Common myeloid progenitor, CD34-positive (primary cell): ENCODE data around the gene FCSK.
A peak's percentile ranks its signal among the peaks of the same experiment; 100 is the strongest.
"Not testable (repeated sequence)": the region's sequence is repeated elsewhere in the genome, so short reads cannot be mapped to it uniquely, and the experiment has no call there.

Experiments used
- CTCF ChIA-PET: fragments of 350-600 bp; sonication (Branson Sonifier 250); formaldehyde crosslinking; loops from one replicate; lab custom pipeline; 2021; ENCODE audit warnings: antibody characterized with exemption; lab: Charles Lee
- POLR2A ChIA-PET: fragments of 350-600 bp; sonication (Branson Sonifier 250); formaldehyde crosslinking; loops from one replicate; lab custom pipeline; 2021; ENCODE audit warnings: antibody characterized with exemption; lab: Charles Lee
- DNase-seq, 3 donors: peaks; one replicate each; pipeline versions ENCODE4 v3.0.0 to v3.0.0-alpha.2; 2013
- H3K27ac ChIP-seq, 2 experiments: 1 replicate in 1 of 2; 2 replicates in 1 of 2; pipeline ENCODE4 v1.7.0; 2013; ENCODE audit warnings: inconsistent platforms in 2 of 2, low read length in 2 of 2, mild to moderate bottlenecking in 2 of 2, low read depth in 1 of 2, moderate library complexity in 1 of 2; ENCODE audit not compliant: severe bottlenecking in 2 of 2, insufficient read depth in 1 of 2, poor library complexity in 1 of 2
- H3K27me3 ChIP-seq, 5 experiments: replicated peaks in 2 of 5; 1 replicate in 3 of 5; 2 replicates in 2 of 5; pipeline versions ENCODE4 v1.6.1 to v1.7.0; 2013; ENCODE audit warnings: low read length in 4 of 5, mild to moderate bottlenecking in 2 of 5, moderate library complexity in 2 of 5, inconsistent platforms in 1 of 5; ENCODE audit not compliant: insufficient read depth in 5 of 5, control insufficient read depth in 4 of 5
- H3K36me3 ChIP-seq, 4 experiments: 1 replicate in 2 of 4; 2 replicates in 2 of 4; pipeline versions ENCODE4 v1.6.1 to v1.7.0; 2013; ENCODE audit warnings: low read length in 3 of 4, control low read depth in 1 of 4, mild to moderate bottlenecking in 1 of 4; ENCODE audit not compliant: control insufficient read depth in 4 of 4, insufficient read depth in 4 of 4
- H3K4me1 ChIP-seq, 4 experiments: 1 replicate in 3 of 4; 2 replicates in 1 of 4; pipeline versions ENCODE4 v1.6.1 to v1.7.1; 2013; ENCODE audit warnings: low read length in 3 of 4, mild to moderate bottlenecking in 3 of 4, control low read depth in 1 of 4, inconsistent platforms in 1 of 4, moderate library complexity in 1 of 4; ENCODE audit not compliant: control insufficient read depth in 4 of 4, insufficient read depth in 4 of 4; ENCODE audit errors: control extremely low read depth in 1 of 4
- H3K4me3 ChIP-seq, 7 experiments: 1 replicate in 4 of 7; 2 replicates in 3 of 7; pipeline versions ENCODE4 v1.5.1 to v1.7.0; 2013; ENCODE audit warnings: mild to moderate bottlenecking in 7 of 7, low read length in 6 of 7, moderate library complexity in 6 of 7, inconsistent platforms in 2 of 7, low read depth in 2 of 7, control low read depth in 1 of 7; ENCODE audit not compliant: insufficient read depth in 4 of 7, control insufficient read depth in 1 of 7; ENCODE audit errors: extremely low read depth in 1 of 7
- H3K9me3 ChIP-seq, 5 experiments: 1 replicate in 4 of 5; 2 replicates in 1 of 5; pipeline versions ENCODE4 v1.6.1 to v1.7.1; 2013; ENCODE audit warnings: low read length in 4 of 5, mild to moderate bottlenecking in 2 of 5, inconsistent platforms in 1 of 5, low read depth in 1 of 5, moderate library complexity in 1 of 5; ENCODE audit not compliant: control insufficient read depth in 4 of 5, insufficient read depth in 2 of 5; ENCODE audit errors: control extremely low read depth in 1 of 5
- WGBS: methylation state at CpG from one replicate; pipeline ENCODE4 v1.1.5; 2013; ENCODE audit not compliant: insufficient coverage; 5-methylcytosine and 5-hydroxymethylcytosine counted together

Gene FCSK

GRCh38 chr16:70441406-70441990 lies 12.9 kb upstream of the FCSK start:
- WGBS = 91% methylated on average over 7 of the region's 8 CpGs
- H3K9me3 ChIP-seq = no peaks in the 10 kb centered on the region
- H3K27ac ChIP-seq = no peak overlapping the region
- POLR2A ChIA-PET = interaction anchor here (0.7 kb wide), 1 partner anchor 848 kb away, joined by 3 read pairs; no protein-coding TSS in a partner anchor
- H3K36me3 ChIP-seq = no peaks in the 10 kb centered on the region
- DNase-seq = no peak
- H3K4me1 ChIP-seq = peaks cover 0 to 36% (median 23%) of the 10 kb centered on the region in 4 experiments
- H3K4me3 ChIP-seq = no peak overlapping the region
- CTCF ChIA-PET = interaction anchor here (0.9 to 1.2 kb wide), 3 partner anchors 9 to 49 kb away, joined by 3 to 4 read pairs (median 3); no protein-coding TSS in a partner anchor
- no peaks in the 10 kb centered on the region for H3K27me3 ChIP-seq

- ChIA-PET CTCF (interaction anchor here (0.9 to 1.0 kb wide), 2 partner anchors 47 to 50 kb away, joined by 3 read pairs; no protein-coding TSS in a partner anchor), POLR2A (no interaction called here)
- Histone ChIP-seq H3K9me3 (no peaks in the 10 kb centered on the region), H3K4me3 (no peak overlapping the region), H3K4me1 (peaks cover 0 to 28% (median 17%) of the 10 kb centered on the region in 4 experiments), H3K27me3 (no peaks in the 10 kb centered on the region), H3K27ac (no peak overlapping the region), H3K36me3 (no peaks in the 10 kb centered on the region)
- 97% methylated on average over 4 of the region's 7 CpGs for WGBS
- DNase-seq = no peak
Observed at GRCh38 chr16:70442344-70442743, 12.1 kb upstream of the FCSK start.

DNA sequence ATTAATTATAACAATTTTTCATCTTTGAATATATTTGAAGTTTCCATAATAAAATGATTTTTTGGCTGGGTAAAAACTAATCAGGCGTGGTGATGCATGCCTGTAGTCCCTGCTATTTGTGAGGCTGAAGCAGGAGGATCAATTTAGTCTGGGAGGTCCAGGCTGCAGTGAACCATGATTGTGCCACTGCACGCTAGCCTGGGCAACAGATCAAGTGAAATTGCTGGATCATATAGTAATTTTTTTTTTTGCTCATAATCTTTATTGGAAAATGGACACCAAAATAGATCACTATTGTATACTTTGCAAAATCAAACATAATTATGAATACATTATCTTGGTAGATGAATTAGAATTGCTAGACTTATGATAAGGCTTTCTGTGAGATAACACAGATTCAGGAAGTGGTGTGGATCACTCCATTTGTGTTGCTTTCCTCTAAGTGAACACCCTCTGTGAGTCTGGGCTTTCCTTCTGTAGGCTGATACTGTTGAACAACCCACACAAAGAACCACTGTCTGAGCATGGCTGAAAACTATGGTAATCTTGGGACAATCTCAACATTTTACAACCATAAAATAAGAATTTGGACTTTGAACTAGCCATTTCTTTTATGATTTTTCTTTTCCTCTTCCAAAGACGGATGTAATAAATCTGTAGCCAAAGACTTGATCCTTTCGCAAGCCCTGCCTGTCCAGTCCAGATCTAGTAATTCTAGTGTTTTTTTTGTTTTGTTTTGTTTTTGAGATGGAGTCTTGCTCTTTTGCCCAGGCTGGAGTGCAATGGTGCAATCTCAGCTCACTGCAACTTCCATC lies 9.9 kb upstream of the FCSK start:
- WGBS = 70% methylated on average over 2 of the region's 4 CpGs
- ChIA-PET CTCF (no interaction called here), POLR2A (no interaction called here)

DNA sequence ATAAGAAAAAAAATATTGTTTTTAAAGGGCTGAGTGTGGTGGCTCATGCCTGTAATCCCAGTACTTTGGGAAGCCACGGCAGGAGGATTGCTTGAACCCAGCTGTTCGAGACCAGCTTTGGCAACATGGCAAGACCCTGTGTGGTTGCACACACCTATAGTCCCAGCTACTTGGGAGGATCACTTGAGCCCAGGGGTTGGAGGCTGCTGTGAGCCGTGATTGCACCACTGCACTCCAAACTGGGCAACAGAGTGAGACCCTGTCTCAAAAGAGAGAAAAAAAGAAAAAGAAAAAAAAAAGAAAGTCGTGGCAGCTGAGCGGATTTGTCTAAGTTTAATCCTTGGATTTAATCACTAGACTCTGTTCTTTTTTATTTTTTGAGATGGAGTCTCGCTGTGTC lies 6.3 kb upstream of the FCSK start:
- peaks cover 0 to 6% (median 1%) of the 10 kb centered on the region in 4 experiments for H3K4me1 ChIP-seq
- CTCF ChIA-PET = interaction anchor here (1.0 kb wide), 1 partner anchor 42 kb away, joined by 3 read pairs; no protein-coding TSS in a partner anchor

More for the DNA sequence above, 9.9 kb upstream of the FCSK start:
- no peaks in the 10 kb centered on the region for H3K36me3 ChIP-seq
- no peaks in the 10 kb centered on the region for H3K27me3 ChIP-seq
- H3K27ac ChIP-seq = no peak overlapping the region
- DNase-seq = peak in 1 of 3 donors; percentile 28
- no peaks in the 10 kb centered on the region for H3K9me3 ChIP-seq
- no peak overlapping the region for H3K4me3 ChIP-seq
- H3K4me1 ChIP-seq = peaks cover 0 to 14% (median 6%) of the 10 kb centered on the region in 4 experiments

DNA sequence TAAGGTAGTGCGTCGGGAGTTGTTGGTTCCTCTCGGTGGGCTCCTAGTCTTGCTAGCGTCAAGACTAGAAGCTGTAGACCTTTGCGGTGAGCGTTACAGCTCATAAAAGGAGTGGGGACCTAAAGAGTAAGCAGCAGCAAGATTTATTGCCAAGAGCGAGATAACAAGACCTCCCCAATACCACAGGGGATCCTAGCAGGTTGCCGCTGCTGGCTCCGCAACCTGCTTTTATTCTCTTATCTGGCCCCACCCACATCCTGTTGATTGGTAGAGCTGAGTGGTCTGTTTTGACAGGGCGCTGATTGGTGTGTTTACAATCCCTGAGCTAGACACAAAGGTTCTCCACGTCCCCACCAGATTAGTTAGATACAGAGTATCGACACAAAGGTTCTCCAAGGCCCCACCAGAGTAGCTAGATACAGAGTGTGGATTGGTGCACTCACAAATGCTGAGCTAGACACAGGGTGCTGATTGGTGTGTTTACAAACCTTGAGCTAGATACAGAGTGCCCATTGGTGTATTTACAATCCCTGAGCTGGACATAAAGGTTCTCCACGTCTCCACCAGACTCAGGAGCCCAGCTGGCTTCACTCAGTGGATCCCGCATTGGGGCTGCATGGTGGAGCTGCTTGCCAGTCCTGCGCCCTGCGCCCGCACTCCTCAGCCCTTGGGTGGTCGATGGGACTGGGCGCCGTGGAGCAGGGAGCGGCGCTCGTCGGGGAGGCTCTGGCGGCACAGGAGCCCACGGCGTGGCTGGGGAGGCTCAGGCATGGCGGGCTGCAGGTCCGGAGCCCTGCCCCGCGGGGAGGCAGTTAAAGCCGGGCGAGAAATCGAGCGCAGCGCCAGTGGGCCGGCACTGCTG lies 4.0 kb upstream of the FCSK start:
- H3K9me3 ChIP-seq, POLR2A ChIA-PET, H3K36me3 ChIP-seq, H3K27ac ChIP-seq: not testable (repeated sequence)
- H3K4me1 ChIP-seq = peaks cover 6 to 12% (median 7%) of the 10 kb centered on the region in 4 experiments
- WGBS = 82% methylated on average over 20 of the region's 37 CpGs
- peak overlapping the region in 1 of 7 experiments; percentile 38 for H3K4me3 ChIP-seq
- peaks cover 0 to 12% (median 0%) of the 10 kb centered on the region in 5 experiments for H3K27me3 ChIP-seq
- DNase-seq = peak in 2 of 3 donors; percentile 26 to 47
- CTCF ChIA-PET = interaction anchor here (1.4 kb wide), 1 partner anchor 51 kb away, joined by 4 read pairs; no protein-coding TSS in a partner anchor

More for the DNA sequence above, 6.3 kb upstream of the FCSK start:
- H3K27ac ChIP-seq = no peak overlapping the region
- H3K4me3 ChIP-seq = no peak overlapping the region
- no peaks in the 10 kb centered on the region for H3K9me3 ChIP-seq
- POLR2A ChIA-PET = no interaction called here
- H3K36me3 ChIP-seq = no peaks in the 10 kb centered on the region
- WGBS = 100% methylated on average over 5 of the region's 6 CpGs
- DNase-seq = no peak
- peaks cover 0 to 12% (median 0%) of the 10 kb centered on the region in 5 experiments for H3K27me3 ChIP-seq

- H3K27ac ChIP-seq, DNase-seq, H3K9me3 ChIP-seq, H3K36me3 ChIP-seq, POLR2A ChIA-PET: not testable (repeated sequence)
- CTCF ChIA-PET = interaction anchor here (0.7 kb wide), 1 partner anchor 10 kb away, joined by 3 read pairs; no protein-coding TSS in a partner anchor
- peaks cover 6 to 12% (median 7%) of the 10 kb centered on the region in 4 experiments for H3K4me1 ChIP-seq
- 69% methylated on average over 8 of the region's 25 CpGs for WGBS
- H3K4me3 ChIP-seq = peak overlapping the region in 1 of 7 experiments; percentile 38
- peaks cover 0 to 12% (median 0%) of the 10 kb centered on the region in 5 experiments for H3K27me3 ChIP-seq
Observed at GRCh38 chr16:70451004-70451340, 3.4 kb upstream of the FCSK start.
